Endometrium (tissue), 2 donors: ENCODE results near the gene KCNQ1.

Experiments
- FAIRE-seq: peaks from 2 replicates; lab custom pipeline; 2012; peaks lifted over from hg19 to GRCh38; lab: Jason Lieb, UNC
- donor health status: control.
- donor health status: control.

The KCNQ1 gene

GRCh38 chr11:2553886-2554285, 109.1 kb downstream of the KCNQ1 start:
- FAIRE-seq, result no peak

- FAIRE-seq, result no peak
Observed at GRCh38 chr11:2554338-2555207, 109.8 kb downstream of the KCNQ1 start.

- no peak for FAIRE-seq
Observed at GRCh38 chr11:2555336-2555735, 110.5 kb downstream of the KCNQ1 start.

GRCh38 chr11:2555891-2556290, 111.1 kb downstream of the KCNQ1 start:
- FAIRE-seq, result no peak

GRCh38 chr11:2557381-2557780, 112.6 kb downstream of the KCNQ1 start:
- FAIRE-seq, result no peak

- FAIRE-seq, result no peak
Observed at GRCh38 chr11:2558397-2558796, 113.6 kb downstream of the KCNQ1 start.

GRCh38 chr11:2558861-2559526, 114.2 kb downstream of the KCNQ1 start:
- FAIRE-seq, result no peak

GRCh38 chr11:2559527-2560311, 114.9 kb downstream of the KCNQ1 start:
- FAIRE-seq, result no peak

GRCh38 chr11:2561696-2562581, 117.1 kb downstream of the KCNQ1 start:
- FAIRE-seq, result no peak

- FAIRE-seq, result no peak
Observed at GRCh38 chr11:2562890-2563212, 118.0 kb downstream of the KCNQ1 start.

GRCh38 chr11:2563213-2564007, 118.6 kb downstream of the KCNQ1 start:
- no peak for FAIRE-seq

GRCh38 chr11:2564008-2564530, 119.3 kb downstream of the KCNQ1 start:
- no peak for FAIRE-seq

GRCh38 chr11:2564588-2565425, 120.0 kb downstream of the KCNQ1 start:
- no peak for FAIRE-seq

GRCh38 chr11:2565447-2566222, 120.8 kb downstream of the KCNQ1 start:
- no peak for FAIRE-seq

- FAIRE-seq, result no peak
Observed at GRCh38 chr11:2566223-2567025, 121.6 kb downstream of the KCNQ1 start.

GRCh38 chr11:2567026-2567671, 122.3 kb downstream of the KCNQ1 start:
- FAIRE-seq, result no peak

- FAIRE-seq, result no peak
Observed at GRCh38 chr11:2569321-2569721, 124.5 kb downstream of the KCNQ1 start.
